Measurements from ENCODE around the gene BEST4. TPM values are rescaled to one million over a fixed set of nuclear protein-coding genes. Genes with fewer than 3 reads are reported as not detected.
"Not testable (repeated sequence)": the region's sequence is repeated elsewhere in the genome, so short reads cannot be mapped to it uniquely, and the experiment has no call there.

Gene BEST4
- total RNA-seq, 2 experiments from 2014 or later, result 0.44 to 3.1 TPM

DNA sequence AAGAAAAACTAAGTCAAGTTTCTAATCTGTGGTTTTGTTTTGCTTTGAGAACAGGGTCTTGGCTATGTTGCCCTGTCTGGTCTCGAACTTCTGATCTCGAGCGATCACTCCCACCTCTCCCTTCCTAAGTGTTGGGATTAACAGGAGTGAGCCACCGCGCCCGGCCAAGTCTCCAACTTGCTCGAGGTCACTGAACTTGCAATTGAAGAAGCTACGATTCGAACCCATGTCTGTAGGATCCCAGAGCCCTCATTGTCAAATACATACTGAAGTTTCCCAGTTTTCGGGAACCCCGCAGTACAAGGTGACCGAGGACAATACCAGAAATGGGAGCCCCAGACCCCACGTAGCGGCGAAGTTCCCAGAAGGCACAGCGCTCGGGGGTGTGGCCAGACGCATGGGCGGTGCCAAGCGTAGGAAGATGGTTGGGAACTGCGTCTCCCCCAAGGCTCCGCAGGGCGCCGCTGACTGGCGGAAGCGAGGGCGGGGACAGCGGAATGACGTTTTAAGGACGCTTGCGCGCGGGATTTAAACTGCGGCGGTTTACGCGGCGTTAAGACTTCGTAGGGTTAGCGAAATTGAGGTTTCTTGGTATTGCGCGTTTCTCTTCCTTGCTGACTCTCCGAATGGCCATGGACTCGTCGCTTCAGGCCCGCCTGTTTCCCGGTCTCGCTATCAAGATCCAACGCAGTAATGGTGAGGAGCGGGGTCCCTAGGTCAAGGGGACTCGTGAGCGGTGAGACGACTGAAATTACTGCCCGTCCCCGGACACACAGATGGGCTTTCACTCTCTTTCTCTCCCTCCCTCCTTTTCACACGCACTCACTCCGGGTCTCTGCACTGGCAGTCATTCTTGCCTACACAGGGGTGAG lies 48.4 kb downstream of the BEST4 start, which contains the start of gene KIF2C:
Gene KIF2C, plus strand, starts transcription at position 531 of the 872 bp plus-strand sequence. Its CDS starts 96 bp downstream, at position 627.
- Histone ChIP-seq H3K36me3 (ENCODE audit: insufficient read depth, low read length) (peaks cover 46% of the 10 kb centered on the region), H3K4me2 (ENCODE audit: low read length) (peak within 1 kb of the TSS; percentile 95), H3K4me1 (ENCODE audit: insufficient read depth, low read length, poor library complexity, severe bottlenecking) (peaks cover 28% of the 10 kb centered on the region), H4K20me1 (ENCODE audit: insufficient read depth, low read length) (0 out of 2 replicates have a peak, but pooled peaks cover 5% of the 10 kb centered on the region), H3K79me2 (ENCODE audit: insufficient read depth, low read depth, low read length) (peaks cover 46% of the 10 kb centered on the region), H2AFZ (ENCODE audit: low read length) (peak within 1 kb of the TSS; percentile 62; the same call in 1 of the 2 replicates), H3K4me3 (ENCODE audit: low read depth, low read length, poor library complexity, severe bottlenecking) (peak within 1 kb of the TSS; percentile 98), H3K9me2 (ENCODE audit: insufficient read depth, low read length) (no peaks in the 10 kb centered on the region), H3K27ac (ENCODE audit: low read depth, low read length, poor library complexity, severe bottlenecking) (peak within 1 kb of the TSS; percentile 81), H3K9me3 (ENCODE audit: low read length) (no peaks in the 10 kb centered on the region)
- peak; percentile 98 for DNase-seq (ENCODE audit: low spot score)
- ChIA-PET POLR2A (interaction anchor here (0.6 to 4.9 kb wide), 6 partner anchors 9 to 1829 kb away, joined by 3 to 45 read pairs (median 5); partner anchors contain the start of gene RNU5D-1), CTCF (ENCODE audit: unreplicated experiment) (no interaction called here)
- BruUV-seq (replicated peaks), result no TSS peak
- no peak for TF ChIP-seq EZH2phosphoT487 (IDR thresholded peaks at IDR 0.05; ENCODE audit: borderline replicate concordance, low read depth, low read length)
- TF ChIP-seq, protein P1, sequence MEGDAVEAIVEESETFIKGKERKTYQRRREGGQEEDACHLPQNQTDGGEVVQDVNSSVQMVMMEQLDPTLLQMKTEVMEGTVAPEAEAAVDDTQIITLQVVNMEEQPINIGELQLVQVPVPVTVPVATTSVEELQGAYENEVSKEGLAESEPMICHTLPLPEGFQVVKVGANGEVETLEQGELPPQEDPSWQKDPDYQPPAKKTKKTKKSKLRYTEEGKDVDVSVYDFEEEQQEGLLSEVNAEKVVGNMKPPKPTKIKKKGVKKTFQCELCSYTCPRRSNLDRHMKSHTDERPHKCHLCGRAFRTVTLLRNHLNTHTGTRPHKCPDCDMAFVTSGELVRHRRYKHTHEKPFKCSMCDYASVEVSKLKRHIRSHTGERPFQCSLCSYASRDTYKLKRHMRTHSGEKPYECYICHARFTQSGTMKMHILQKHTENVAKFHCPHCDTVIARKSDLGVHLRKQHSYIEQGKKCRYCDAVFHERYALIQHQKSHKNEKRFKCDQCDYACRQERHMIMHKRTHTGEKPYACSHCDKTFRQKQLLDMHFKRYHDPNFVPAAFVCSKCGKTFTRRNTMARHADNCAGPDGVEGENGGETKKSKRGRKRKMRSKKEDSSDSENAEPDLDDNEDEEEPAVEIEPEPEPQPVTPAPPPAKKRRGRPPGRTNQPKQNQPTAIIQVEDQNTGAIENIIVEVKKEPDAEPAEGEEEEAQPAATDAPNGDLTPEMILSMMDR (conservative IDR thresholded peaks at IDR 0.05; ENCODE audit: low read length), result no peak
- intact Hi-C loops (cut with micrococcal nuclease; ENCODE audit: unreplicated experiment), result loop anchor here (2.0 to 10.0 kb wide), 2 partner anchors 35 to 755 kb away; partner anchors contain the start of genes RPS8 and TESK2

DNA sequence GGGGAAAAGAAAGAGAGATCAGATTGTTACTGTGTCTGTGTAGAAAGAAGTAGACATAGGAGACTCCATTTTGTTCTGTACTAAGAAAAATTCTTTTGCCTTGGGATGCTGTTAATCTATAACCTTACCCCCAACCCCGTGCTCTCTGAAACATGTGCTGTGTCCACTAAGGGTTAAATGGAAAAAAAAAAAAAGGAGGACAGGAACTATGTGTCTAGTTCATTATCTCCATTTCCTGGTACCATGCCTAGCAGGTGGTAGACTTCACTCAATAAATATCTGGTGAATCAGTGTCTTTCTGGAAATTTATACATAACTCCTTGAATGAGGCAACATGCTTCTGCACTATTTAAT lies 49.0 kb downstream of the BEST4 start:
- H3K36me3 ChIP-seq (ENCODE audit: insufficient read depth, low read length), result peaks cover 40% of the 10 kb centered on the region
- H3K4me3 ChIP-seq (ENCODE audit: low read depth, low read length, poor library complexity, severe bottlenecking), result peak overlapping the region; percentile 98
- POLR2A ChIA-PET, result interaction anchor here (0.7 kb wide), 2 partner anchors 45 to 1830 kb away, joined by 3 read pairs; no protein-coding TSS in a partner anchor
- peak overlapping the region; percentile 95 for H3K4me2 ChIP-seq (ENCODE audit: low read length)
- H3K79me2 ChIP-seq (ENCODE audit: insufficient read depth, low read depth, low read length), result peaks cover 40% of the 10 kb centered on the region
- H3K9me3 ChIP-seq (ENCODE audit: low read length); CTCF ChIA-PET (ENCODE audit: unreplicated experiment); H4K20me1 ChIP-seq (ENCODE audit: insufficient read depth, low read length); DNase-seq (ENCODE audit: low spot score); H3K9me2 ChIP-seq (ENCODE audit: insufficient read depth, low read length): not testable (repeated sequence)
- H2AFZ ChIP-seq (ENCODE audit: low read length), result peak overlapping the region; percentile 61; the same call in 1 of the 2 replicates
- peak overlapping the region; percentile 81 for H3K27ac ChIP-seq (ENCODE audit: low read depth, low read length, poor library complexity, severe bottlenecking)
- intact Hi-C loops (cut with micrococcal nuclease; ENCODE audit: unreplicated experiment), result loop anchor here (2.0 to 10.0 kb wide), 2 partner anchors 36 to 756 kb away; partner anchors contain the start of genes RPS8 and TESK2
- peaks cover 28% of the 10 kb centered on the region for H3K4me1 ChIP-seq (ENCODE audit: insufficient read depth, low read length, poor library complexity, severe bottlenecking)
- TSS peak; percentile 100 for BruUV-seq (replicated peaks)

DNA sequence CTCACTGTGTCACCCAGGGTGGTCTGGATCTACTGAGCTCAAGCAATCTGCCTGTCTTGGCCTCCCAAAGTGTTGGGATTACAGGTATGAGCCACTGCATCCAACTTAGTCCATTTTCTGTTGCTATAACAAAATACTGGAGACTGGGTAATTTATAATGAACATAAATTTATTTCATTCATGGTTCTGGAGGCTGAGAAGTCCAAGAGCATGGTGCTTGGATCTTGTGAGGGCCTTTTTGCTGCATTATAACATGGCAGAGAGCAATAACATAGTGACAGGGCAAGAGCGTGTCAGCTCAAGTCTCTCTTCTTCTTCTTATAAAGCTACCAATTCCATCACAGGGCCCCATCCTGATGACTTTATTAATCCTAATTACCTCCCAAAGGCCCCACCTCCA lies 52.0 kb downstream of the BEST4 start:
- ChIA-PET CTCF (ENCODE audit: unreplicated experiment) (no interaction called here), POLR2A (interaction anchor here (0.7 to 2.0 kb wide), 3 partner anchors 14 to 283 kb away, joined by 3 to 11 read pairs (median 3); no protein-coding TSS in a partner anchor)
- H4K20me1 ChIP-seq (ENCODE audit: insufficient read depth, low read length), result 0 out of 2 replicates have a peak, but pooled peaks cover 5% of the 10 kb centered on the region
- H3K9me3 ChIP-seq (ENCODE audit: low read length), result no peaks in the 10 kb centered on the region
- no peaks in the 10 kb centered on the region for H3K9me2 ChIP-seq (ENCODE audit: insufficient read depth, low read length)
- peaks cover 13% of the 10 kb centered on the region for H3K79me2 ChIP-seq (ENCODE audit: insufficient read depth, low read depth, low read length)
- no TSS peak for BruUV-seq (replicated peaks)
- H2AFZ ChIP-seq (ENCODE audit: low read length), result no peak overlapping the region
- H3K4me1 ChIP-seq (ENCODE audit: insufficient read depth, low read length, poor library complexity, severe bottlenecking), result peaks cover 37% of the 10 kb centered on the region
- TF ChIP-seq, protein P1 (conservative IDR thresholded peaks at IDR 0.05; ENCODE audit: low read length), result no peak
- TF ChIP-seq EZH2phosphoT487 (IDR thresholded peaks at IDR 0.05; ENCODE audit: borderline replicate concordance, low read depth, low read length), result no peak
- no peak overlapping the region for H3K4me3 ChIP-seq (ENCODE audit: low read depth, low read length, poor library complexity, severe bottlenecking)
- DNase-seq (ENCODE audit: low spot score), result no peak
- intact Hi-C loops (cut with micrococcal nuclease; ENCODE audit: unreplicated experiment), result loop anchor here (10.0 kb wide), 1 partner anchor 759 kb away; the partner anchor contains the start of gene TESK2
- H3K4me2 ChIP-seq (ENCODE audit: low read length), result no peak overlapping the region
- H3K27ac ChIP-seq (ENCODE audit: low read depth, low read length, poor library complexity, severe bottlenecking), result no peak overlapping the region
- H3K36me3 ChIP-seq (ENCODE audit: insufficient read depth, low read length), result peaks cover 11% of the 10 kb centered on the region
